ENCODE data around the gene FBXL16.
A peak's percentile ranks its signal among the peaks of the same experiment; 100 is the strongest.

The FBXL16 gene

GRCh38 chr16:666572-666971 is 39.0 kb downstream of the FBXL16 start:
- H3K9ac ChIP-seq, result no peak overlapping the region
- no peak overlapping the region for H2AFZ ChIP-seq (ENCODE audit: low read depth)
- no peak overlapping the region for H3K4me3 ChIP-seq (IDR thresholded peaks at IDR 0.05; ENCODE audit: insufficient read depth, low read depth, low read length)
- H3K27me3 ChIP-seq (ENCODE audit: insufficient read depth, low read depth), result no peaks in the 10 kb centered on the region
- no peaks in the 10 kb centered on the region for H4K20me1 ChIP-seq (ENCODE audit: insufficient read depth)
- peaks cover 13% of the 10 kb centered on the region for H3K4me1 ChIP-seq (ENCODE audit: low read depth, poor library complexity, severe bottlenecking)
- TF ChIP-seq CTCF (conservative IDR thresholded peaks at IDR 0.05; ENCODE audit: low read depth, low read length), result no peak
- H3K79me2 ChIP-seq (ENCODE audit: insufficient read depth, low read depth), result peaks cover 19% of the 10 kb centered on the region
- H3K36me3 ChIP-seq (ENCODE audit: insufficient read depth), result no peaks in the 10 kb centered on the region; the same call in 1 of the 2 replicates
- H3K27ac ChIP-seq, result no peak overlapping the region
- H3K4me2 ChIP-seq, result no peak overlapping the region

GRCh38 chr16:662597-662996 is 43.0 kb downstream of the FBXL16 start:
- TF ChIP-seq CTCF (conservative IDR thresholded peaks at IDR 0.05; ENCODE audit: low read depth, low read length), result no peak
- H3K79me2 ChIP-seq (ENCODE audit: insufficient read depth, low read depth), result no peaks in the 10 kb centered on the region
- no peak overlapping the region for H2AFZ ChIP-seq (ENCODE audit: low read depth)
- no peak overlapping the region for H3K4me3 ChIP-seq (IDR thresholded peaks at IDR 0.05; ENCODE audit: insufficient read depth, low read depth, low read length)
- H4K20me1 ChIP-seq (ENCODE audit: insufficient read depth), result no peaks in the 10 kb centered on the region
- no peak overlapping the region for H3K9ac ChIP-seq
- no peak overlapping the region for H3K4me2 ChIP-seq
- H3K36me3 ChIP-seq (ENCODE audit: insufficient read depth), result no peaks in the 10 kb centered on the region
- H3K27ac ChIP-seq, result no peak overlapping the region
- peaks cover 24% of the 10 kb centered on the region for H3K4me1 ChIP-seq (ENCODE audit: low read depth, poor library complexity, severe bottlenecking)
- H3K27me3 ChIP-seq (ENCODE audit: insufficient read depth, low read depth), result no peaks in the 10 kb centered on the region

GRCh38 chr16:662095-662494 is 43.5 kb downstream of the FBXL16 start:
- Histone ChIP-seq H3K79me2 (ENCODE audit: insufficient read depth, low read depth) (no peaks in the 10 kb centered on the region), H2AFZ (ENCODE audit: low read depth) (no peak overlapping the region), H3K27ac (no peak overlapping the region), H3K9ac (no peak overlapping the region), H3K4me2 (no peak overlapping the region), H3K27me3 (ENCODE audit: insufficient read depth, low read depth) (no peaks in the 10 kb centered on the region), H3K36me3 (ENCODE audit: insufficient read depth) (no peaks in the 10 kb centered on the region), H3K4me1 (ENCODE audit: low read depth, poor library complexity, severe bottlenecking) (peaks cover 20% of the 10 kb centered on the region), H4K20me1 (ENCODE audit: insufficient read depth) (no peaks in the 10 kb centered on the region), H3K4me3 (IDR thresholded peaks at IDR 0.05; ENCODE audit: insufficient read depth, low read depth, low read length) (no peak overlapping the region)
- no peak for TF ChIP-seq CTCF (conservative IDR thresholded peaks at IDR 0.05; ENCODE audit: low read depth, low read length)

GRCh38 chr16:661184-661821 is 44.3 kb downstream of the FBXL16 start:
- Histone ChIP-seq H3K27me3 (ENCODE audit: insufficient read depth, low read depth) (no peaks in the 10 kb centered on the region), H2AFZ (ENCODE audit: low read depth) (peak overlapping the region; percentile 27; the same call in 1 of the 2 replicates), H3K79me2 (ENCODE audit: insufficient read depth, low read depth) (no peaks in the 10 kb centered on the region), H3K36me3 (ENCODE audit: insufficient read depth) (no peaks in the 10 kb centered on the region), H3K9ac (no peak overlapping the region), H3K4me2 (peak overlapping the region; percentile 49), H4K20me1 (ENCODE audit: insufficient read depth) (no peaks in the 10 kb centered on the region), H3K4me3 (IDR thresholded peaks at IDR 0.05; ENCODE audit: insufficient read depth, low read depth, low read length) (no peak overlapping the region), H3K4me1 (ENCODE audit: low read depth, poor library complexity, severe bottlenecking) (peaks cover 20% of the 10 kb centered on the region), H3K27ac (no peak overlapping the region)
- peak; percentile 30; the same call in 1 of the 2 replicates for TF ChIP-seq CTCF (conservative IDR thresholded peaks at IDR 0.05; ENCODE audit: low read depth, low read length)
